Nephron progenitor cell (in vitro differentiated cells): ENCODE data around the gene ATP7B.

Experiments
- DNase-seq: peaks from one replicate; pipeline ENCODE4 v3.0.0; 2021
- H3K27ac Mint-ChIP-seq: 2 replicates; pipeline ENCODE4 v1.8.0; 2021; ENCODE audit warnings: mild to moderate bottlenecking, moderate library complexity, mixed read lengths
- H3K27me3 Mint-ChIP-seq: 2 replicates; pipeline ENCODE4 v1.8.0; 2021; ENCODE audit warnings: mild to moderate bottlenecking, low read depth, mixed read lengths; ENCODE audit not compliant: poor library complexity
- H3K36me3 Mint-ChIP-seq: 2 replicates; pipeline ENCODE4 v1.8.0; 2021; ENCODE audit warnings: low read depth, mixed read lengths
- H3K4me1 Mint-ChIP-seq: 2 replicates; pipeline ENCODE4 v1.8.0; 2021; ENCODE audit warnings: mixed read lengths
- H3K4me3 Mint-ChIP-seq: 2 replicates; pipeline ENCODE4 v1.8.0; 2021; ENCODE audit warnings: mild to moderate bottlenecking, moderate library complexity, mixed read lengths
- H3K9me3 Mint-ChIP-seq: 2 replicates; pipeline ENCODE4 v1.8.0; 2021; ENCODE audit warnings: mild to moderate bottlenecking, moderate library complexity, mixed read lengths
- CTCF ChIP-seq: fragments of 200-600 bp; sonication (generic); IDR thresholded peaks from 2 replicates; pipeline ENCODE4 v1.5.0; 2021; ENCODE audit warnings: antibody characterized with exemption

The ATP7B gene

GRCh38 chr13:52027832-52028231 is 16.6 kb upstream of the ATP7B start:
- Mint-ChIP-seq H3K36me3 (peaks cover 96% of the 10 kb centered on the region), H3K4me1 (no peaks in the 10 kb centered on the region), H3K27ac (no peak overlapping the region), H3K27me3 (no peaks in the 10 kb centered on the region), H3K4me3 (no peak overlapping the region), H3K9me3 (peaks cover 65% of the 10 kb centered on the region)
- TF ChIP-seq CTCF = no peak
- no peak for DNase-seq

- Mint-ChIP-seq H3K36me3 (peaks cover 98% of the 10 kb centered on the region), H3K4me3 (no peak overlapping the region), H3K4me1 (no peaks in the 10 kb centered on the region), H3K9me3 (peaks cover 62% of the 10 kb centered on the region), H3K27ac (no peak overlapping the region), H3K27me3 (no peaks in the 10 kb centered on the region)
- TF ChIP-seq CTCF = no peak
- no peak for DNase-seq
Measured at GRCh38 chr13:52026246-52026626, 15.0 kb upstream of the ATP7B start.

GRCh38 chr13:52025475-52026245 is 14.4 kb upstream of the ATP7B start:
- no peak for DNase-seq
- Mint-ChIP-seq H3K36me3 (peaks cover 98% of the 10 kb centered on the region), H3K27ac (no peak overlapping the region), H3K27me3 (no peaks in the 10 kb centered on the region), H3K4me1 (no peaks in the 10 kb centered on the region), H3K4me3 (no peak overlapping the region), H3K9me3 (peaks cover 59% of the 10 kb centered on the region)
- TF ChIP-seq CTCF = no peak

- TF ChIP-seq CTCF = no peak
- Mint-ChIP-seq H3K27me3 (no peaks in the 10 kb centered on the region), H3K27ac (no peak within 1 kb of the TSS), H3K4me3 (no peak within 1 kb of the TSS), H3K4me1 (no peaks in the 10 kb centered on the region), H3K36me3 (peaks cover 98% of the 10 kb centered on the region), H3K9me3 (peaks cover 47% of the 10 kb centered on the region)
- no peak for DNase-seq
Measured at GRCh38 chr13:52024481-52024880, 13.2 kb upstream of the ATP7B start, which contains the start of gene UTP14C. TSS of gene UTP14C (plus strand) at chr13:52024691. CDS start at chr13:52028805, 4,114 bp downstream.

- Mint-ChIP-seq H3K36me3 (peaks cover 96% of the 10 kb centered on the region), H3K4me1 (no peaks in the 10 kb centered on the region), H3K4me3 (no peak overlapping the region), H3K27ac (no peak overlapping the region), H3K27me3 (no peaks in the 10 kb centered on the region), H3K9me3 (peaks cover 29% of the 10 kb centered on the region)
- TF ChIP-seq CTCF = no peak
- DNase-seq = no peak
Measured at GRCh38 chr13:52022356-52022755, 11.1 kb upstream of the ATP7B start.

- Mint-ChIP-seq H3K4me3 (no peak overlapping the region), H3K27me3 (no peaks in the 10 kb centered on the region), H3K9me3 (peaks cover 17% of the 10 kb centered on the region), H3K4me1 (no peaks in the 10 kb centered on the region), H3K27ac (no peak overlapping the region), H3K36me3 (peaks cover 96% of the 10 kb centered on the region)
- DNase-seq = no peak
- no peak for TF ChIP-seq CTCF
Measured at GRCh38 chr13:52020191-52020590, 8.9 kb upstream of the ATP7B start.
